Prostate gland (tissue), 2 donors: Measurements from ENCODE around the gene SORL1. TPM values are rescaled to one million over a fixed set of nuclear protein-coding genes. Genes with fewer than 3 reads are reported as not detected.

Experiments used
- DNase-seq: peaks from one replicate; pipeline ENCODE4 v3.0.0-alpha.2; 2019; ENCODE audit warnings: low spot score
- H3K27ac ChIP-seq, 2 donors: fragments of 200-600 bp; sonication (generic); 2 replicates each; pipeline ENCODE4 v1.5.1; 2017 to 2019
- H3K27me3 ChIP-seq: fragments of 200-600 bp; sonication (generic); replicated peaks from 2 replicates; pipeline ENCODE4 v1.5.1; 2019; ENCODE audit not compliant: insufficient read depth
- H3K36me3 ChIP-seq, 2 donors: fragments of 200-600 bp; sonication (generic); 1 replicate in 1 of 2; 2 replicates in 1 of 2; pipeline versions ENCODE4 v1.5.1 to v1.8.1; 2017 to 2019
- H3K4me1 ChIP-seq: fragments of 200-600 bp; sonication (generic); replicated peaks from 2 replicates; pipeline ENCODE4 v1.5.1; 2019
- H3K4me3 ChIP-seq, 2 donors: fragments of 200-600 bp; sonication (generic); 2 replicates each; pipeline ENCODE4 v1.5.1; 2017 to 2019
- H3K9me3 ChIP-seq: fragments of 200-600 bp; sonication (generic); 2 replicates; pipeline ENCODE4 v1.5.1; 2017
- POLR2A ChIP-seq: fragments of 450-650 bp; IDR thresholded peaks from one replicate; pipeline ENCODE4 v1.6.1; 2016; ENCODE audit warnings: antibody characterized with exemption, mild to moderate bottlenecking
- POLR2AphosphoS5 ChIP-seq: sonication (generic); formaldehyde crosslinking; IDR thresholded peaks from one replicate; pipeline ENCODE4 v1.6.1; 2017; ENCODE audit warnings: antibody characterized with exemption
- WGBS: methylation state at CpG from one replicate; pipeline ENCODE4 v1.1.5; 2018; 5-methylcytosine and 5-hydroxymethylcytosine counted together
- intact Hi-C: fragments of 100-400 bp; cut with DNase I; formaldehyde crosslinking; loops from one replicate; pipeline ENCODE4 v1.14.2; 2022
- total RNA-seq, 2 donors: library from RNA; depleted of rRNA; stranded (reverse); fragments of >200 nt; gene quantifications; one replicate each; pipeline ENCODE4 v1.1.0, GENCODE V29; 2016
- TF ChIP-seq, protein P1 (sequence below), 4 experiments: fragments of 200-600 bp in 2 of 4; fragments of 450-650 bp in 2 of 4; sonication (generic) in 2 of 4; IDR thresholded peaks; 1 replicate in 3 of 4; 2 replicates in 1 of 4; pipeline ENCODE4 v1.5.1; 2016 to 2019; ENCODE audit warnings: antibody characterized with exemption in 4 of 4, mild to moderate bottlenecking in 2 of 4, moderate library complexity in 2 of 4

The SORL1 gene
- total RNA-seq, 2 donors from 2014 or later, result 77.4 to 97.6 TPM

DNA sequence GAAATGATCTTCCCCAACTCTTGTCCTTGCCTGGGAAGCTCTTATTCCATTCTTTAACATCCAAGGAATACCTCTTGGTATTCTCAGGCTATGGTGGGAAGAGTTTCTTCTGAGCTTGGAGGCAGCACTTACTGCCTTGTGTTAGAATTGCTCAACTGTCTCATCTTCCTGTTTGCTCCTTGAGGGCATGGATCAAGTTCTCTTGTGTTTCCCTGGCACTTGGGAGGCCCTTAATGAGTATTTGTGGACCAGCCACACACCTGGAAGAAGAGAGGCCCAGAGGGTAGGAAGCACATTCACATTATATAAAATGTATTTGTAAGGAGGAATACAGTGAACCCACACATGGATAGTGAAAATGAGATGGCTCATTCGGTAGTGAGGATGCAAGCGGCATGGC, 4.0 kb downstream of the SORL1 start:
- intact Hi-C loops, result loop anchor here (10.0 kb wide), 1 partner anchor 131 kb away; no protein-coding TSS in a partner anchor
- no peaks in the 10 kb centered on the region for H3K4me1 ChIP-seq
- H3K9me3 ChIP-seq, result no peaks in the 10 kb centered on the region
- 85% methylated on average over 2 of the region's 2 CpGs for WGBS
- no peaks in the 10 kb centered on the region for H3K27me3 ChIP-seq
- no peaks in the 10 kb centered on the region for H3K36me3 ChIP-seq
- H3K27ac ChIP-seq, result no peak overlapping the region
- TF ChIP-seq, protein P1, sequence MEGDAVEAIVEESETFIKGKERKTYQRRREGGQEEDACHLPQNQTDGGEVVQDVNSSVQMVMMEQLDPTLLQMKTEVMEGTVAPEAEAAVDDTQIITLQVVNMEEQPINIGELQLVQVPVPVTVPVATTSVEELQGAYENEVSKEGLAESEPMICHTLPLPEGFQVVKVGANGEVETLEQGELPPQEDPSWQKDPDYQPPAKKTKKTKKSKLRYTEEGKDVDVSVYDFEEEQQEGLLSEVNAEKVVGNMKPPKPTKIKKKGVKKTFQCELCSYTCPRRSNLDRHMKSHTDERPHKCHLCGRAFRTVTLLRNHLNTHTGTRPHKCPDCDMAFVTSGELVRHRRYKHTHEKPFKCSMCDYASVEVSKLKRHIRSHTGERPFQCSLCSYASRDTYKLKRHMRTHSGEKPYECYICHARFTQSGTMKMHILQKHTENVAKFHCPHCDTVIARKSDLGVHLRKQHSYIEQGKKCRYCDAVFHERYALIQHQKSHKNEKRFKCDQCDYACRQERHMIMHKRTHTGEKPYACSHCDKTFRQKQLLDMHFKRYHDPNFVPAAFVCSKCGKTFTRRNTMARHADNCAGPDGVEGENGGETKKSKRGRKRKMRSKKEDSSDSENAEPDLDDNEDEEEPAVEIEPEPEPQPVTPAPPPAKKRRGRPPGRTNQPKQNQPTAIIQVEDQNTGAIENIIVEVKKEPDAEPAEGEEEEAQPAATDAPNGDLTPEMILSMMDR (IDR thresholded peaks at IDR 0.05), result no peak
- TF ChIP-seq POLR2A (no peak), POLR2AphosphoS5 (peak; percentile 5)
- DNase-seq, result no peak
- H3K4me3 ChIP-seq, result no peak overlapping the region

GRCh38 chr11:121456816-121457431, 4.8 kb downstream of the SORL1 start:
- 76% methylated on average over 11 of the region's 11 CpGs for WGBS
- Histone ChIP-seq H3K4me3 (no peak overlapping the region), H3K27ac (no peak overlapping the region), H3K36me3 (no peaks in the 10 kb centered on the region), H3K9me3 (no peaks in the 10 kb centered on the region), H3K4me1 (no peaks in the 10 kb centered on the region), H3K27me3 (no peaks in the 10 kb centered on the region)
- DNase-seq, result no peak
- TF ChIP-seq, protein P1 (IDR thresholded peaks at IDR 0.05), result no peak
- TF ChIP-seq POLR2AphosphoS5 (no peak), POLR2A (no peak)
- intact Hi-C loops, result loop anchor here (10.0 kb wide), 1 partner anchor 132 kb away; no protein-coding TSS in a partner anchor

GRCh38 chr11:121458551-121458950, 6.4 kb downstream of the SORL1 start:
- intact Hi-C loops, result loop anchor here (10.0 kb wide), 1 partner anchor 134 kb away; no protein-coding TSS in a partner anchor
- Histone ChIP-seq H3K4me1 (no peaks in the 10 kb centered on the region), H3K27me3 (no peaks in the 10 kb centered on the region), H3K4me3 (no peak overlapping the region), H3K27ac (no peak overlapping the region), H3K9me3 (no peaks in the 10 kb centered on the region), H3K36me3 (no peaks in the 10 kb centered on the region)
- no peak for DNase-seq
- 89% methylated on average over 9 of the region's 9 CpGs for WGBS
- TF ChIP-seq POLR2AphosphoS5 (no peak), POLR2A (no peak)
- TF ChIP-seq, protein P1 (IDR thresholded peaks at IDR 0.05), result no peak

- DNase-seq, result no peak
- H3K36me3 ChIP-seq, result no peaks in the 10 kb centered on the region
- intact Hi-C loops, result loop anchor here (10.0 kb wide), 1 partner anchor 135 kb away; no protein-coding TSS in a partner anchor
- no peaks in the 10 kb centered on the region for H3K27me3 ChIP-seq
- H3K4me1 ChIP-seq, result no peaks in the 10 kb centered on the region
- TF ChIP-seq POLR2AphosphoS5, result no peak
- WGBS, result 62% methylated on average over 7 of the region's 7 CpGs
- H3K9me3 ChIP-seq, result no peaks in the 10 kb centered on the region
- H3K27ac ChIP-seq, result peak overlapping the region in 1 of 2 donors; percentile 39
- H3K4me3 ChIP-seq, result no peak overlapping the region
Measured at GRCh38 chr11:121459413-121460017, 7.4 kb downstream of the SORL1 start.

DNA sequence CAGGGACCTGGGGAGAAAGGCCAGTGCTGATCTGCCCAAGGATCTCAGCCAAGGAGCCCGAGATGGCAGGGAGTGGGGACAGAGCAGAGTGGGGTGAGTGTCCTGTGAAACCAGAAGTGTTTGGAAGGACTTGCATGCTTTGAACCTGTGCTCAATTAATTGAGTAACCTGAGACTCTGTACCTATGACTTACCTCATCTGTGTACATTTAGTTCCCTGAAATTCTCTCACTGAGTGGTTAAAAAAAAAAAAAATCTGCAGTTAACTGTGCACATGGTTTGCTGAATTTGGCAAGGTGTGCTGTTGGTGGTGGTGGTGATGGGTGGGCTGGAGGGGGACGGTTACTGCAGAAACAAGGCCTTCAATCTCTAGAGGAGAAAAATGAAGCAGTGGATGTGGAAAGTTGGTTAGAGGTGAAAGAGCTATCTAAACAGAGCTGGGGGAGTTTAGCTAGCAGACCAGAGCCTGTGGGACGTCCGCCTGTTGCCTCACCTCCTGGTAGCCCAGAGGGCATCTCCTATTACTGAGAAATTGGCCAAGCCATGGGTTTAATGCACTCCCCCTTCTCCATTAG, 8.9 kb downstream of the SORL1 start:
- TF ChIP-seq POLR2AphosphoS5 (peak; percentile 75), POLR2A (peak; percentile 26)
- TF ChIP-seq, protein P1 (IDR thresholded peaks at IDR 0.05), result no peak
- 52% methylated on average over 4 of the region's 4 CpGs for WGBS
- no peaks in the 10 kb centered on the region for H3K27me3 ChIP-seq
- intact Hi-C loops, result no loop called here
- peak overlapping the region; percentile 55 to 79 for H3K27ac ChIP-seq
- H3K9me3 ChIP-seq, result no peaks in the 10 kb centered on the region
- H3K4me1 ChIP-seq, result peaks cover 6% of the 10 kb centered on the region
- no peaks in the 10 kb centered on the region for H3K36me3 ChIP-seq
- DNase-seq, result peak; percentile 60
- no peak overlapping the region for H3K4me3 ChIP-seq
